ENCODE measurements around the gene CLPSL2.

Gene CLPSL2

DNA sequence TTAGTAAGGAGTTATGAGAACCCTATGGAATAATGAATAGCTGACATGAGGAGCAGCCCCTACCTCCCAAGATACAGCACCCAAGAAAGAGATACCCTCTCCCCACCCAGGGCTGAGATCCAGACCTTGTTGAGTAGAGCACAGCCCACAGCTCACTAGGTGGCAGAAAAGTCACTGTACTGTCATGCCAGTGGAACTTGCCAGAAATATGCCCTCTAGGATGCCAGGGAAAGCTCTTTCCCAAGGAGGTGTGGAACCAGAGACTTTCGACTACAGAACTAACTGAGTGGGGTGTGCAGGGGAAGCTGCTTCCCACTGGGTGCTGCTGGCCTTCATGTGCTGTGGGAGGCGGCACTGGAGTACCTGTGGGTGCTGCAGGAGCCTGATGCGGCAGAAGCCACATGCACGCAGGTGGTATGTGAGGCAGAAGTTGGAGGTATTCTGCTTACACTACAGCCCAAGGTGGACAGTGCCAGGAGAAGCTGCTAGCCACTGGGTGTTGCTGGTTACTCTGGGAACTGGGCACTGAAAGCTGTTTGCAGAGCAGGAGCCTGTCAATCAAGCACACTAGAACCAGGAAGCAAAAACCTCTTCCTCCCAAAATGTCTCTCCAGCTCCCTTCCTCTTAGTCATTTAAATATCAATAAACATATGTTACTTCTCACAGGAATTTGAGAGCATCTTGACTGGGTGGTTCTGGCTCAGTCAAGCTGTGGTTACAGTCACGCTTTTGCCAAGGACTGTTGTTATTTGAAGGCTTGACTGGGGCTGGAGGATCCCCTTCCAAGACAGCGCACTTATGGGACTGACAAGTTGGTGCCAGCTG, 21.7 kb upstream of the CLPSL2 start:
- Histone ChIP-seq H3K4me3 (replicated peaks; ENCODE audit: insufficient read depth, low read length) (no peak overlapping the region), H3K27me3 (ENCODE audit: insufficient read depth, poor library complexity, severe bottlenecking) (no peaks in the 10 kb centered on the region), H3K27ac (replicated peaks) (no peak overlapping the region)
- TF ChIP-seq SPI1 (IDR thresholded peaks at IDR 0.05; ENCODE audit: borderline replicate concordance, low read depth) = peak; percentile 30; the same call in 1 of the 2 replicates
- TF ChIP-seq, protein P1, sequence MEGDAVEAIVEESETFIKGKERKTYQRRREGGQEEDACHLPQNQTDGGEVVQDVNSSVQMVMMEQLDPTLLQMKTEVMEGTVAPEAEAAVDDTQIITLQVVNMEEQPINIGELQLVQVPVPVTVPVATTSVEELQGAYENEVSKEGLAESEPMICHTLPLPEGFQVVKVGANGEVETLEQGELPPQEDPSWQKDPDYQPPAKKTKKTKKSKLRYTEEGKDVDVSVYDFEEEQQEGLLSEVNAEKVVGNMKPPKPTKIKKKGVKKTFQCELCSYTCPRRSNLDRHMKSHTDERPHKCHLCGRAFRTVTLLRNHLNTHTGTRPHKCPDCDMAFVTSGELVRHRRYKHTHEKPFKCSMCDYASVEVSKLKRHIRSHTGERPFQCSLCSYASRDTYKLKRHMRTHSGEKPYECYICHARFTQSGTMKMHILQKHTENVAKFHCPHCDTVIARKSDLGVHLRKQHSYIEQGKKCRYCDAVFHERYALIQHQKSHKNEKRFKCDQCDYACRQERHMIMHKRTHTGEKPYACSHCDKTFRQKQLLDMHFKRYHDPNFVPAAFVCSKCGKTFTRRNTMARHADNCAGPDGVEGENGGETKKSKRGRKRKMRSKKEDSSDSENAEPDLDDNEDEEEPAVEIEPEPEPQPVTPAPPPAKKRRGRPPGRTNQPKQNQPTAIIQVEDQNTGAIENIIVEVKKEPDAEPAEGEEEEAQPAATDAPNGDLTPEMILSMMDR (IDR thresholded peaks at IDR 0.05; ENCODE audit: insufficient read depth, low read length) = no peak
- DNase-seq (ENCODE audit: low read depth in 1 of 2, low spot score in 1 of 2) = peak in 1 of 2 experiments; percentile 27

DNA sequence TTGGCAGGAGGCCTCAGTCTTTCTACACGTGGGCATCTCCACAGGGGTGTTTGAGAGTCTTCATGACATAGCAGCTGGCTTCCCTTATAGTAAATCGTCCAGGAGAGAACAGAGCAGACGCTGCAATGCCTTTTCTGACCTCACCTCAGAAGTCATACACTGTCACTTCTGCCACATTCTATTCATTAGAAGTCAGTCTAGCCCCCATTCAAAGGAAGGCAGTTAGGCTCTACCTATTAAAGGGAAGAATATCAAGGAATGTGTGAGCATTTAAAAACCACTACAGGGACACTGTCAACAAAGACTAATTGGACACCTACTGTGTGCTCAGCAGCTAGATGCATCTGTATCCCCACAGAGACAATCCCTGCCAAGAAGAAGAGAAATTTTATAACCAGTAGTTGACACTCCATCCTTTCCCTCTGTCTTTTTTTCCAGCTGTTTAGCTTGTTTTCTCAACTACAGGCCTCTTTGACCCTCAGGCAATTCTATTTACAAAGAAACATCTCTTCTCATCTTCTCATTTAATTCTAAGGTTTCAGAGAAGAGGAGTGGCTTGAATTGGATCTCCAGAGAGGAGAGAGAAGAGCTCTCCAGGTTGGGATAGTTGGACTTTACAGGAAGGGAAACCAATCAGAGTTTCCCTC, 21.0 kb upstream of the CLPSL2 start:
- no peak for TF ChIP-seq SPI1 (IDR thresholded peaks at IDR 0.05; ENCODE audit: borderline replicate concordance, low read depth)
- no peak for TF ChIP-seq GABPA (IDR thresholded peaks at IDR 0.05; ENCODE audit: low read depth)
- TF ChIP-seq, protein P2, sequence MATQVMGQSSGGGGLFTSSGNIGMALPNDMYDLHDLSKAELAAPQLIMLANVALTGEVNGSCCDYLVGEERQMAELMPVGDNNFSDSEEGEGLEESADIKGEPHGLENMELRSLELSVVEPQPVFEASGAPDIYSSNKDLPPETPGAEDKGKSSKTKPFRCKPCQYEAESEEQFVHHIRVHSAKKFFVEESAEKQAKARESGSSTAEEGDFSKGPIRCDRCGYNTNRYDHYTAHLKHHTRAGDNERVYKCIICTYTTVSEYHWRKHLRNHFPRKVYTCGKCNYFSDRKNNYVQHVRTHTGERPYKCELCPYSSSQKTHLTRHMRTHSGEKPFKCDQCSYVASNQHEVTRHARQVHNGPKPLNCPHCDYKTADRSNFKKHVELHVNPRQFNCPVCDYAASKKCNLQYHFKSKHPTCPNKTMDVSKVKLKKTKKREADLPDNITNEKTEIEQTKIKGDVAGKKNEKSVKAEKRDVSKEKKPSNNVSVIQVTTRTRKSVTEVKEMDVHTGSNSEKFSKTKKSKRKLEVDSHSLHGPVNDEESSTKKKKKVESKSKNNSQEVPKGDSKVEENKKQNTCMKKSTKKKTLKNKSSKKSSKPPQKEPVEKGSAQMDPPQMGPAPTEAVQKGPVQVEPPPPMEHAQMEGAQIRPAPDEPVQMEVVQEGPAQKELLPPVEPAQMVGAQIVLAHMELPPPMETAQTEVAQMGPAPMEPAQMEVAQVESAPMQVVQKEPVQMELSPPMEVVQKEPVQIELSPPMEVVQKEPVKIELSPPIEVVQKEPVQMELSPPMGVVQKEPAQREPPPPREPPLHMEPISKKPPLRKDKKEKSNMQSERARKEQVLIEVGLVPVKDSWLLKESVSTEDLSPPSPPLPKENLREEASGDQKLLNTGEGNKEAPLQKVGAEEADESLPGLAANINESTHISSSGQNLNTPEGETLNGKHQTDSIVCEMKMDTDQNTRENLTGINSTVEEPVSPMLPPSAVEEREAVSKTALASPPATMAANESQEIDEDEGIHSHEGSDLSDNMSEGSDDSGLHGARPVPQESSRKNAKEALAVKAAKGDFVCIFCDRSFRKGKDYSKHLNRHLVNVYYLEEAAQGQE (IDR thresholded peaks at IDR 0.05; ENCODE audit: insufficient replicate concordance, low read depth) = no peak
- no peak for TF ChIP-seq POLR2AphosphoS5 (IDR thresholded peaks at IDR 0.05; ENCODE audit: low read depth)
- TF ChIP-seq, protein P1 (IDR thresholded peaks at IDR 0.05; ENCODE audit: insufficient read depth, low read length) = no peak

DNA sequence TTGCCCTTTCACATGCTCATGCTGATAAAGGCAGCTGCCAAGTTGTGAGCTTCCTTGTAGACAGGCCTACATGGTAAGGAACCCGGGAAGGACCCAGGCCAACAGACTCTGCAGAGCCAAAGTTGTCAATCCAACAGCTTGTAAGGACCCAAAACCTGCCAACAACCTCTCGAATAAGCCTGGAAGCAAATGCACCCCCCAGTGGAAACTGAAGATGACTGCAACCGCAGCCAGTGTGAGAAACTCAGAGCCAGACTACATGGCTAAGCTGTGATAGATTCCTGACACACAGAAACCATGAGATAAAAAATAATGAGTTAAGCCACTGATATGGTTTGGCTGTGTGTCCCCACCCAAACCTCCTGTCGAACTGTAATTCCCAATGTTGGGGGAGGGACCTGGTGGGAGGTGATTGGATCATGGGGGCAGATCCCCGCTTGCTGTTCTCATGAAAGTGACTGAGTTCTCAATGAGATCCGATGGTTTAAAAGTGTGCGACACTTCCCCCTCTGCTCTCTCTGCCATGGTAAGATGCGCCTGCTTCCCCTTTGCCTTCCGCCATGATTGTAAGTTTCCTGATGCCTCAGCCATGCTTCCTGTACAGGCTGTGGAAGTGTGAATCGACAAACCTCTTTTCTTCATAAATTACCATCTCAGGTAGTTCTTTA, 18.8 kb upstream of the CLPSL2 start:
- Histone ChIP-seq H3K27me3 (ENCODE audit: insufficient read depth, poor library complexity, severe bottlenecking) (peaks cover 5% of the 10 kb centered on the region), H3K4me3 (replicated peaks; ENCODE audit: insufficient read depth, low read length) (no peak overlapping the region), H3K27ac (replicated peaks) (no peak overlapping the region)
- TF ChIP-seq, protein P2 (IDR thresholded peaks at IDR 0.05; ENCODE audit: insufficient replicate concordance, low read depth) = no peak
- TF ChIP-seq, protein P1 (IDR thresholded peaks at IDR 0.05; ENCODE audit: insufficient read depth, low read length) = peak; percentile 6
- DNase-seq (ENCODE audit: low read depth in 1 of 2, low spot score in 1 of 2) = peak in 1 of 2 experiments; percentile 34

More for the DNA sequence above, 21.0 kb upstream of the CLPSL2 start:
- H3K4me3 ChIP-seq (replicated peaks; ENCODE audit: insufficient read depth, low read length) = no peak overlapping the region
- no peaks in the 10 kb centered on the region for H3K27me3 ChIP-seq (ENCODE audit: insufficient read depth, poor library complexity, severe bottlenecking)
- H3K27ac ChIP-seq (replicated peaks) = no peak overlapping the region
- no peak for DNase-seq (ENCODE audit: low read depth in 1 of 2, low spot score in 1 of 2)

All from HL-60 (cell line).